Nephron progenitor cell (in vitro differentiated cells): ENCODE measurements around the gene CARMIL1.

Experiments used
- DNase-seq: peaks from one replicate; pipeline ENCODE4 v3.0.0; 2021
- H3K27ac Mint-ChIP-seq: 2 replicates; pipeline ENCODE4 v1.8.0; 2021; ENCODE audit warnings: mild to moderate bottlenecking, moderate library complexity, mixed read lengths
- H3K27me3 Mint-ChIP-seq: 2 replicates; pipeline ENCODE4 v1.8.0; 2021; ENCODE audit warnings: mild to moderate bottlenecking, low read depth, mixed read lengths; ENCODE audit not compliant: poor library complexity
- H3K36me3 Mint-ChIP-seq: 2 replicates; pipeline ENCODE4 v1.8.0; 2021; ENCODE audit warnings: low read depth, mixed read lengths
- H3K4me1 Mint-ChIP-seq: 2 replicates; pipeline ENCODE4 v1.8.0; 2021; ENCODE audit warnings: mixed read lengths
- H3K4me3 Mint-ChIP-seq: 2 replicates; pipeline ENCODE4 v1.8.0; 2021; ENCODE audit warnings: mild to moderate bottlenecking, moderate library complexity, mixed read lengths
- H3K9me3 Mint-ChIP-seq: 2 replicates; pipeline ENCODE4 v1.8.0; 2021; ENCODE audit warnings: mild to moderate bottlenecking, moderate library complexity, mixed read lengths
- TF ChIP-seq, protein P1 (sequence below): fragments of 200-600 bp; sonication (generic); IDR thresholded peaks from 2 replicates; pipeline ENCODE4 v1.5.0; 2021; ENCODE audit warnings: antibody characterized with exemption

Gene CARMIL1

DNA sequence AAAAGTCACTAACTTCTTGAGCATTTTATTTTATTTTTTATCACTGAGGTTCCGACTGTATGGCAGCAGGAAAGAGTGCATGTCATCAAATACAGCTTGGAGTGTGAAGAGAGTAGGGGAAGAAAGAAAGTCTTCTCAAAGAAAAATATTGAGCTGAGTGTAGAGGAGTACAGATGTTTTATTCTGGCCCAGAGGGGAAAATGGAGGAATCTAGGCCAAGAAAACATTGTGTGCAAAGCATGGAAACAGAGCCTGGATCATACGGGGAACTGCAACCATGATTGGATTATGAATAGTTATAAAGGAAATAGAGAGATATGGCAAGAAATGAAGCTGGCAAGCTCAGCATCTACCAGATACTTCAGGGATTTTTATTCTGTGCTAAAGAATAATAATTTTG is 268.6 kb downstream of the CARMIL1 start:
- peaks cover 8% of the 10 kb centered on the region for H3K4me1 Mint-ChIP-seq
- H3K9me3 Mint-ChIP-seq: no peaks in the 10 kb centered on the region
- H3K27ac Mint-ChIP-seq: no peak overlapping the region
- no peak for DNase-seq
- H3K27me3 Mint-ChIP-seq: peaks cover 8% of the 10 kb centered on the region
- H3K4me3 Mint-ChIP-seq: no peak overlapping the region
- TF ChIP-seq, protein P1, sequence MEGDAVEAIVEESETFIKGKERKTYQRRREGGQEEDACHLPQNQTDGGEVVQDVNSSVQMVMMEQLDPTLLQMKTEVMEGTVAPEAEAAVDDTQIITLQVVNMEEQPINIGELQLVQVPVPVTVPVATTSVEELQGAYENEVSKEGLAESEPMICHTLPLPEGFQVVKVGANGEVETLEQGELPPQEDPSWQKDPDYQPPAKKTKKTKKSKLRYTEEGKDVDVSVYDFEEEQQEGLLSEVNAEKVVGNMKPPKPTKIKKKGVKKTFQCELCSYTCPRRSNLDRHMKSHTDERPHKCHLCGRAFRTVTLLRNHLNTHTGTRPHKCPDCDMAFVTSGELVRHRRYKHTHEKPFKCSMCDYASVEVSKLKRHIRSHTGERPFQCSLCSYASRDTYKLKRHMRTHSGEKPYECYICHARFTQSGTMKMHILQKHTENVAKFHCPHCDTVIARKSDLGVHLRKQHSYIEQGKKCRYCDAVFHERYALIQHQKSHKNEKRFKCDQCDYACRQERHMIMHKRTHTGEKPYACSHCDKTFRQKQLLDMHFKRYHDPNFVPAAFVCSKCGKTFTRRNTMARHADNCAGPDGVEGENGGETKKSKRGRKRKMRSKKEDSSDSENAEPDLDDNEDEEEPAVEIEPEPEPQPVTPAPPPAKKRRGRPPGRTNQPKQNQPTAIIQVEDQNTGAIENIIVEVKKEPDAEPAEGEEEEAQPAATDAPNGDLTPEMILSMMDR: no peak
- H3K36me3 Mint-ChIP-seq: no peaks in the 10 kb centered on the region

DNA sequence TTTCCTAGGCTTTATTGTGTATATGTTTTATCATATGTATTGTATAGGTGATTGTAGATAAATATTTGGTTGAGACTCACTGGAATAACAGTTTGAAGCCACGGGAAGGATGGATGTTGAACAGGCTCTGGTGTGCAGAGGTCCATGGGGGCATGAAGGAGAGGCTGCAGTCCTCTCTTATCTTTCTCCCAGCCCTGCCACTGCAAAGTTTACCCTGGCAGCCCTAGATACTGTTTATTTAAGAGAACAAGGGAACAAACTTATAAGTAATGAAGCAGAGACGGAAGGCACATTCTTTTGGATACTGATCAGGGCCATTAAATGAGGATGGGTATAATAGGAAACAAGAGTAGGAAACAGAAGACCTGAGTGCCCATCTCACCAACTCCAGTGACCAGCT is 269.3 kb downstream of the CARMIL1 start:
- TF ChIP-seq, protein P1: no peak
- Mint-ChIP-seq H3K27ac (no peak overlapping the region), H3K9me3 (no peaks in the 10 kb centered on the region), H3K36me3 (no peaks in the 10 kb centered on the region), H3K4me1 (peaks cover 13% of the 10 kb centered on the region), H3K27me3 (peaks cover 8% of the 10 kb centered on the region), H3K4me3 (no peak overlapping the region)
- no peak for DNase-seq

DNA sequence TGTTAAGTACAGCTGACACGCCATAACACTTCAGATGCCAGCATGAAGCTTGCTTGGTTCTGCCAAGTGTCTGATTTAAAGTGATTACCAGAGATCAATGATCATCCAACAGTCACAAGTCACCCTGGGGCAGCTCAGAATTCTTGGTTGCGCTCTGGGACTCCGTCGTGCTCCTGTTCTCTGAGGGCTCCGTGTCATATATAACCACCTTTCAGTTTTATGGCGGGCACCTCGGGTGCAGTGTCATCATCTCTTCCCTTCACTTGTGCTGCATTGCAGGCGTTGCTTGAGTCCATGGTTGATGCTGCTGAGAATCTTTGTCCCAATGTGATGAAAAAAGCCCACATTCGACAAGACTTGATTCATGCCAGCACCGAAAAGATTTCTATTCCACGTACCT is 271.5 kb downstream of the CARMIL1 start:
- Mint-ChIP-seq H3K27me3 (peaks cover 8% of the 10 kb centered on the region), H3K36me3 (no peaks in the 10 kb centered on the region), H3K4me1 (peaks cover 21% of the 10 kb centered on the region), H3K27ac (no peak overlapping the region), H3K4me3 (no peak overlapping the region), H3K9me3 (no peaks in the 10 kb centered on the region)
- DNase-seq: no peak
- TF ChIP-seq, protein P1: no peak

DNA sequence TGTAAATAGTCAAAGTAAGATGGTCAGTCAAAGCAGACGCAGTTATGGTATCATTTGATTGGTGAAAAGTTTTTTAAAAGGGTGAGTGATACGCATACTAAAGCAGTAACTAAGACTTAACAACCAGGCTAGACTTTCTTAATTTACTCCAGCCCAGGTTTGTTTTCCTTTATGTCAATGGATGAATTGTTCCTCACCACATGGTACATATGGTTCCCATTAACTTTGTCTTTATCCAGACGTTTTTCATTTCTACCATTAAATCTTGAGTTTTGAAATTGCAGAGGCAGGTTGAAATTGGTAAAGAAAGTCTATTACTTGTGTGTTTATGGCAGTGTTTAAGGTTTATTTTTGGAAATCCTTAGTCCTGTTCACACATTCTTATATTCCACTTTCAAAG is 274.3 kb downstream of the CARMIL1 start:
- TF ChIP-seq, protein P1: no peak
- Mint-ChIP-seq H3K27ac (no peak overlapping the region), H3K4me1 (peaks cover 26% of the 10 kb centered on the region), H3K27me3 (no peaks in the 10 kb centered on the region), H3K36me3 (no peaks in the 10 kb centered on the region), H3K9me3 (no peaks in the 10 kb centered on the region), H3K4me3 (no peak overlapping the region)
- DNase-seq: no peak

DNA sequence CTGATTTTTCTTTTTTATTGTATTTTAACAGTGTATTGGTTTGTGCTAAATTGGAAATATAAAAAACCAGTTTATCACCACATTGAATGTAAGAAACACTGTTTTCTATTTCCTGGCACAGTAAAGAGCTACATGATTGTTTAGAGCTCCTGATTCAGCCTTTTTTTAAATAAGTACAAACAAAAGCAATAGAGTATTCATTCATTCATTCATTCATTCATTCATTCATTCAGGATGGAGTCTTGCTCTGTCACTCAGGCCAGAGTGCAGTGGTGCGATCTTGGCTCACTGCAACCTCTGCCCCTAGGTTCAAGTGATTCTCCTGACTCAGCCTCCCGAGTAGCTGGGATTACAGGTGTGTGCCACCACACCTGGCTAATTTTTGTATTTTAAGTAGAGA is 276.0 kb downstream of the CARMIL1 start:
- H3K27me3 Mint-ChIP-seq: no peaks in the 10 kb centered on the region
- H3K4me1 Mint-ChIP-seq: peaks cover 26% of the 10 kb centered on the region
- H3K4me3 Mint-ChIP-seq: no peak overlapping the region
- TF ChIP-seq, protein P1: no peak
- DNase-seq: no peak
- H3K9me3 Mint-ChIP-seq: no peaks in the 10 kb centered on the region
- no peaks in the 10 kb centered on the region for H3K36me3 Mint-ChIP-seq
- no peak overlapping the region for H3K27ac Mint-ChIP-seq

DNA sequence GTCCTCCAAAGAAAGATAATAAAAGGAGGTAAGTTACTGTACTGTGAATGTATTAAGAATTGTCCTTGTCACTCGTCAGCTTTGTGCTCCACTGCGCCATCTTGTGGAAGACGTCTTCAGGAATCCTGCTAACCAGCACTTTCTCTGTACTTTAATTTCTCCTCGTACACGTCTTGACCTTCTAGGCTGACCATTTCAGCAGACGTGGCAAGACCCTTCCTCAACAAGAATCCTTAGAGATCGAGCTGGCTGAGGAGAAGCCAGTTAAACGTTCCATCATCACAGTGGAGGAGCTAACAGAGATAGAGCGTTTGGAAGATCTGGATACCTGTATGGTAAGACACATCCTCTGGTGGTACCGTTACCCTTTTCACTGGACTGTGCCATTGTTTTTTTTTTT is 277.3 kb downstream of the CARMIL1 start:
- Mint-ChIP-seq H3K4me3 (no peak overlapping the region), H3K4me1 (peaks cover 18% of the 10 kb centered on the region), H3K9me3 (no peaks in the 10 kb centered on the region), H3K36me3 (no peaks in the 10 kb centered on the region), H3K27me3 (no peaks in the 10 kb centered on the region), H3K27ac (no peak overlapping the region)
- TF ChIP-seq, protein P1: peak; percentile 82
- DNase-seq: peak; percentile 88
